ENCODE measurements around the gene DOCK7.

DOCK7 gene

DNA sequence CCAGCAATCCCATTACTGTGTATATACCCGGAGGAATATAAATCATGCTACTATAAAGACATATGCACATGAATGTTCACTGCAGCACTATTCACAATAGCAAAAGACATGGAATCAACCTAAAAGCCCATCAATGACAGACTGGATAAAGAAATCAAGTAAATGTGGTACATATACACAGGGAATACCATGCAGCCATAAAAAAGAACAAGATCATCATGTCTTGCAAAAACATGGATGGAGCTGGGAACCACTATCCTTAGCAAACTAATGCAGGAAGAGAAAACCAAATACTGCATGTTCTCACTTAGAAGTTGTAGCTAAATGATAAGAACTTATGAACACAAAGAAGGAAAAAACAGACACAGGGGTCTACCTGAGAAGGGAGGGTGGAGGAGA is 97.2 kb downstream of the DOCK7 start:
- Mint-ChIP-seq H3K9me3 (no peaks in the 10 kb centered on the region), H3K27me3 (ENCODE audit: low read depth) (no peaks in the 10 kb centered on the region), H3K4me3 (no peak overlapping the region), H3K36me3 (ENCODE audit: low read depth) (peaks cover 29% of the 10 kb centered on the region), H3K27ac (peak overlapping the region in 1 of 3 experiments; percentile 79), H3K4me1 (no peaks in the 10 kb centered on the region)
- TF ChIP-seq, protein P1, sequence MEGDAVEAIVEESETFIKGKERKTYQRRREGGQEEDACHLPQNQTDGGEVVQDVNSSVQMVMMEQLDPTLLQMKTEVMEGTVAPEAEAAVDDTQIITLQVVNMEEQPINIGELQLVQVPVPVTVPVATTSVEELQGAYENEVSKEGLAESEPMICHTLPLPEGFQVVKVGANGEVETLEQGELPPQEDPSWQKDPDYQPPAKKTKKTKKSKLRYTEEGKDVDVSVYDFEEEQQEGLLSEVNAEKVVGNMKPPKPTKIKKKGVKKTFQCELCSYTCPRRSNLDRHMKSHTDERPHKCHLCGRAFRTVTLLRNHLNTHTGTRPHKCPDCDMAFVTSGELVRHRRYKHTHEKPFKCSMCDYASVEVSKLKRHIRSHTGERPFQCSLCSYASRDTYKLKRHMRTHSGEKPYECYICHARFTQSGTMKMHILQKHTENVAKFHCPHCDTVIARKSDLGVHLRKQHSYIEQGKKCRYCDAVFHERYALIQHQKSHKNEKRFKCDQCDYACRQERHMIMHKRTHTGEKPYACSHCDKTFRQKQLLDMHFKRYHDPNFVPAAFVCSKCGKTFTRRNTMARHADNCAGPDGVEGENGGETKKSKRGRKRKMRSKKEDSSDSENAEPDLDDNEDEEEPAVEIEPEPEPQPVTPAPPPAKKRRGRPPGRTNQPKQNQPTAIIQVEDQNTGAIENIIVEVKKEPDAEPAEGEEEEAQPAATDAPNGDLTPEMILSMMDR (IDR thresholded peaks at IDR 0.05; ENCODE audit: unreplicated experiment in 3 of 3): no peak

DNA sequence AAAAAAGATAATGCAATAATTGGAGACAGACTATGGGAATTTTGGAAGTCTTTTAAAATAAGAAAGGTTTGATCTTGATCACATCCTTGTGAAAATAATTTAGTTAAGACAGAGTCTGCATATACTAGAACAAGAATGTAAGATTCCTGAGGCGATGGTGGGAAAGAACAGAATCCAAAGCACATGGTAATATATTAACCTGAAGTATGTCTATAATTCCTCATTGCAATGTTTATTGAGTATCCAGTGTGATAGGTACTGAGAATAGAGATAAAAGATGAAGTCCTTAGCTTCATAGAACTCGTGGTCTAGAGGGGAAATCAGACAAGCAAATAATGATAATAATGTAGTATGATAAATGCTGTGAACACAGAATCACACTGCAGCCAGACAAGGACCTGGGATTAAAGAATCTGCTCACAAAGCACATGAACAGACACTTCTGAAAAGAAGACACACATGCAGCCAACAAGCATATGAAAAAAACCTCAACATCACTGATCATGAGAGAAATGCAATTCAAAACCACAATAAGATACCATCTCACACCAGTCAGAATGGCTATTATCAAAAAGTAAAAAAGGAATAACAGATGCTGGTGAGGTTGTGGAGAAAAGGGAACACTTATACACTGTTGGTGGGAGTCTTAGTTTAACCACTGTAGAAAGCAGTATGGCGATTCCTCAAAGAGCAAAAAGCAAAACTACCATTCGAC is 97.8 kb downstream of the DOCK7 start:
- H3K4me3 Mint-ChIP-seq: no peak overlapping the region
- peak overlapping the region; percentile 24 to 79 (median 31) for H3K27ac Mint-ChIP-seq
- no peaks in the 10 kb centered on the region for H3K9me3 Mint-ChIP-seq
- H3K36me3 Mint-ChIP-seq (ENCODE audit: low read depth): peaks cover 34% of the 10 kb centered on the region
- TF ChIP-seq, protein P1 (IDR thresholded peaks at IDR 0.05; ENCODE audit: unreplicated experiment in 3 of 3): no peak
- H3K27me3 Mint-ChIP-seq (ENCODE audit: low read depth): no peaks in the 10 kb centered on the region
- H3K4me1 Mint-ChIP-seq: no peaks in the 10 kb centered on the region

DNA sequence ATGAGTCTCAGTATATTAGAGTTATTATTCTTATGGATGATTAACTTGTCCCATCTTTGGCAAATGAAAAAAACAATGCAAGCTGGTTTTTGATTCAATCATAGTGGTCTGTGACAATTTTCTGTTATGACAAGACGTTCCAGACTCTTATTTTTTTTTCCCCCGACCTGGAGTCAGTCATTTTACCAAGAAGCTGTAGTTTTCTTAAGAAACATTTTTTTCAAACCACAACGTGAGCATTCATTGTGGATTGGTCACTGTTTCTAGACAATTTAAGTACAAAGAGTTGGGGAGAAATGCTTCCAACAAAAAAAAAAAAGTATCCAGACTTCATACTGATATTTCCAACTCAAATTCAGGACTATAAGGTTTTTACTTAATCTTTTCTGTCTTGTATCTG is 98.9 kb downstream of the DOCK7 start:
- Mint-ChIP-seq H3K4me3 (no peak overlapping the region), H3K27ac (no peak overlapping the region), H3K36me3 (ENCODE audit: low read depth) (peaks cover 44% of the 10 kb centered on the region), H3K27me3 (ENCODE audit: low read depth) (no peaks in the 10 kb centered on the region), H3K4me1 (no peaks in the 10 kb centered on the region), H3K9me3 (no peaks in the 10 kb centered on the region)
- TF ChIP-seq, protein P1 (IDR thresholded peaks at IDR 0.05; ENCODE audit: unreplicated experiment in 3 of 3): no peak

DNA sequence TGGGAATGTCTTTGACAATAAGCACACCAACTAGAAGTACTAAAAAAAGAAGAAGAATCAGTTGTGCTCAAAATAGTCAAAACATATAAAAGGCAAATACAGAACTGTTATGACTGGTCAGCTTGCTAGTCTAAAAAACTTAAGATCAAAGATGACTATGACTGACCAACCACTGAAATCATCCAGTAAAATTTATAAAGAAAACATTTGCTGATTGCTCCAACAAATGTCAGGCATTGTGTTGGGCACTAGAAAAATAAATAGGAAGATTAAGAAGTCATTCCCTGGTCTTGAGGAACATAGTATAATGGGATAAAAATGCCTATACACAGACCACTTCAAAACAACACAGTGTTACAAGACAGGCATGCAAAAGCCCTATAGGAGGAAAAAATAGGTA is 100.2 kb downstream of the DOCK7 start:
- TF ChIP-seq, protein P1 (IDR thresholded peaks at IDR 0.05; ENCODE audit: unreplicated experiment in 3 of 3): no peak
- Mint-ChIP-seq H3K36me3 (ENCODE audit: low read depth) (peaks cover 46% of the 10 kb centered on the region), H3K27ac (no peak overlapping the region), H3K9me3 (no peaks in the 10 kb centered on the region), H3K4me3 (no peak overlapping the region), H3K27me3 (ENCODE audit: low read depth) (no peaks in the 10 kb centered on the region), H3K4me1 (no peaks in the 10 kb centered on the region)

DNA sequence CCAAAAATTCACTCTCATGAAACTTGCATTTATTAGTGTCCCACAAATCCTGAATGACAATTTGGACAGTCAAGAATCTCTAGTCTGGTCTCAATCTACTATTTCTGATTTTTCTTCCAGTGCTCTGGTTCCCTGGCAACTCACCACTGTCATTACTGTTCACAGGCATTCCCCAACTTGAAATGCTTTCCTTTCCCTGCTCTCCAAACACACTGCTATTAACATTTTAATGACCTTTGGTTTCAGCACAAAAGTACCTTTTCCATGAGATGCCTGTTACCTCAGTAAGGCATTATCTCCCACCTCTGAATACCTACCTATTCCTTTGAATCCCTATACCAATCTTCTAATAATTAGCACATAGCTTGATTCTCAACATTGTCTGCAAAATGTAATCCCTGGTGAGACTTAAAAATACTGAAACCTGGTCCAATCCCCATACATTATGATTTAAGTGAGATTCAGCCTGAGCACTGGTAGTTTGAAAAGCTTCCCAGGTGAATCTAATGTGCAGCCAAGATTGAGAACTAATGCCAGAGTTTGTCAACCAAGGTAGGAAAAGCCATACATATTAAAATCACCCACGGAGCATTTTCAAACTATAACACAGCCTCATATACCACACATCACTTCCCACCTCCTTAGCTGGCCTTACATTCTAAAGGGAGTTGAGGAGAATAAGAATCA is 102.6 kb downstream of the DOCK7 start:
- Mint-ChIP-seq H3K4me3 (no peak overlapping the region), H3K4me1 (no peaks in the 10 kb centered on the region), H3K27me3 (ENCODE audit: low read depth) (no peaks in the 10 kb centered on the region), H3K9me3 (no peaks in the 10 kb centered on the region), H3K36me3 (ENCODE audit: low read depth) (peaks cover 60% of the 10 kb centered on the region), H3K27ac (peak overlapping the region in 2 of 3 experiments; percentile 38 to 59)
- TF ChIP-seq, protein P1 (IDR thresholded peaks at IDR 0.05; ENCODE audit: unreplicated experiment in 3 of 3): no peak

Measured in nephron (organoid).